ENCODE measurements around the gene CBARP.

CBARP gene

GRCh38 chr19:1237754-1238368 lies at the start of gene CBARP:
TSS of gene CBARP (minus strand) at chr19:1238005. CDS start at chr19:1236100, 1,905 bp downstream.
- no peak for DNase-seq (ENCODE audit: low read depth, low spot score)
- H3K4me3 ChIP-seq (ENCODE audit: low read depth, low read length), result peak within 1 kb of the TSS; percentile 74
- ChIA-PET POLR2A (interaction anchor here (0.6 to 0.9 kb wide), 2 partner anchors 29 to 136 kb away, joined by 3 read pairs; no protein-coding TSS in a partner anchor), CTCF (interaction anchor here (0.5 to 9.7 kb wide), 10 partner anchors 10 to 315 kb away, joined by 3 to 626 read pairs (median 5); partner anchors contain the start of genes CIRBP and GPX4)
- TF ChIP-seq CTCF (IDR thresholded peaks at IDR 0.05; ENCODE audit: insufficient read depth, low read length, missing control alignments), result no peak

GRCh38 chr19:1286487-1287353 lies 48.9 kb upstream of the CBARP start:
- no peak for TF ChIP-seq CTCF (IDR thresholded peaks at IDR 0.05; ENCODE audit: insufficient read depth, low read length, missing control alignments)
- POLR2A ChIA-PET, result no interaction called here
- CTCF ChIA-PET, result interaction anchor here (0.9 to 1.2 kb wide), 3 partner anchors 11 to 185 kb away, joined by 3 to 4 read pairs (median 3); no protein-coding TSS in a partner anchor

GRCh38 chr19:1285737-1286360 lies 48.0 kb upstream of the CBARP start, which contains the start of gene EFNA2:
TSS of gene EFNA2 (plus strand) at chr19:1285873. CDS start at chr19:1286169, 296 bp downstream.
- no peak for TF ChIP-seq CTCF (IDR thresholded peaks at IDR 0.05; ENCODE audit: insufficient read depth, low read length, missing control alignments)
- POLR2A ChIA-PET, result no interaction called here
- DNase-seq (ENCODE audit: low read depth, low spot score), result no peak
- H3K4me3 ChIP-seq (ENCODE audit: low read depth, low read length), result no peak within 1 kb of the TSS
- CTCF ChIA-PET, result no interaction called here

More at GRCh38 chr19:1286487-1287353, 48.9 kb upstream of the CBARP start:
- no peak overlapping the region for H3K4me3 ChIP-seq (ENCODE audit: low read depth, low read length)
- DNase-seq (ENCODE audit: low read depth, low spot score), result no peak

GRCh38 chr19:1284979-1285736 lies 47.4 kb upstream of the CBARP start:
- no peak for DNase-seq (ENCODE audit: low read depth, low spot score)
- no peak overlapping the region for H3K4me3 ChIP-seq (ENCODE audit: low read depth, low read length)
- ChIA-PET POLR2A (interaction anchor here (0.6 to 1.8 kb wide), 2 partner anchors 16 to 159 kb away, joined by 3 to 6 read pairs; partner anchors contain the start of gene CIRBP), CTCF (interaction anchor here (2.0 kb wide), 1 partner anchor 41 kb away, joined by 7 read pairs; no protein-coding TSS in a partner anchor)
- TF ChIP-seq CTCF (IDR thresholded peaks at IDR 0.05; ENCODE audit: insufficient read depth, low read length, missing control alignments), result no peak

- ChIA-PET POLR2A (interaction anchor here (0.5 to 1.8 kb wide), 3 partner anchors 15 to 159 kb away, joined by 3 to 6 read pairs (median 3); partner anchors contain the start of gene CIRBP), CTCF (interaction anchor here (2.0 kb wide), 1 partner anchor 40 kb away, joined by 7 read pairs; no protein-coding TSS in a partner anchor)
- no peak for TF ChIP-seq CTCF (IDR thresholded peaks at IDR 0.05; ENCODE audit: insufficient read depth, low read length, missing control alignments)
- no peak overlapping the region for H3K4me3 ChIP-seq (ENCODE audit: low read depth, low read length)
- DNase-seq (ENCODE audit: low read depth, low spot score), result no peak
These were observed 46.6 kb upstream of the CBARP start for GRCh38 chr19:1284293-1284978.

Data from AG04449 (cell line).